ENCODE data around the gene PERM1.

DNA sequence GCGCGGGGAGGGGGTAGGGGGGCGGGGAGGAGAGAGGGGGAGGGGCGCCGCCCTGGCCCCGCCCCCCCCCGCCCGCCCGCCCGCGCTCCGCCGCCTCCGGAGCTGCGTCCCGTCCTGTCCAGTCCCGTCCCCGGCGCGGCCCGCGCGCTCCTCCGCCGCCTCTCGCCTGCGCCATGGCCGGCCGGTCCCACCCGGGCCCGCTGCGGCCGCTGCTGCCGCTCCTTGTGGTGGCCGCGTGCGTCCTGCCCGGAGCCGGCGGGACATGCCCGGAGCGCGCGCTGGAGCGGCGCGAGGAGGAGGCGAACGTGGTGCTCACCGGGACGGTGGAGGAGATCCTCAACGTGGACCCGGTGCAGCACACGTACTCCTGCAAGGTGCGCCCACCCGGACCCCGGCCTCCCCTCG lies 38.1 kb upstream of the PERM1 start, which contains the start of gene AGRN:
- TF ChIP-seq, protein P1, sequence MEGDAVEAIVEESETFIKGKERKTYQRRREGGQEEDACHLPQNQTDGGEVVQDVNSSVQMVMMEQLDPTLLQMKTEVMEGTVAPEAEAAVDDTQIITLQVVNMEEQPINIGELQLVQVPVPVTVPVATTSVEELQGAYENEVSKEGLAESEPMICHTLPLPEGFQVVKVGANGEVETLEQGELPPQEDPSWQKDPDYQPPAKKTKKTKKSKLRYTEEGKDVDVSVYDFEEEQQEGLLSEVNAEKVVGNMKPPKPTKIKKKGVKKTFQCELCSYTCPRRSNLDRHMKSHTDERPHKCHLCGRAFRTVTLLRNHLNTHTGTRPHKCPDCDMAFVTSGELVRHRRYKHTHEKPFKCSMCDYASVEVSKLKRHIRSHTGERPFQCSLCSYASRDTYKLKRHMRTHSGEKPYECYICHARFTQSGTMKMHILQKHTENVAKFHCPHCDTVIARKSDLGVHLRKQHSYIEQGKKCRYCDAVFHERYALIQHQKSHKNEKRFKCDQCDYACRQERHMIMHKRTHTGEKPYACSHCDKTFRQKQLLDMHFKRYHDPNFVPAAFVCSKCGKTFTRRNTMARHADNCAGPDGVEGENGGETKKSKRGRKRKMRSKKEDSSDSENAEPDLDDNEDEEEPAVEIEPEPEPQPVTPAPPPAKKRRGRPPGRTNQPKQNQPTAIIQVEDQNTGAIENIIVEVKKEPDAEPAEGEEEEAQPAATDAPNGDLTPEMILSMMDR (IDR thresholded peaks at IDR 0.05; ENCODE audit: low read depth, low read length, missing input control): no peak
- TF ChIP-seq, protein P2, sequence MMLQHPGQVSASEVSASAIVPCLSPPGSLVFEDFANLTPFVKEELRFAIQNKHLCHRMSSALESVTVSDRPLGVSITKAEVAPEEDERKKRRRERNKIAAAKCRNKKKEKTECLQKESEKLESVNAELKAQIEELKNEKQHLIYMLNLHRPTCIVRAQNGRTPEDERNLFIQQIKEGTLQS (IDR thresholded peaks at IDR 0.05): no peak
- TF ChIP-seq TAF1 (conservative IDR thresholded peaks at IDR 0.05) (no peak), RAD21 (IDR thresholded peaks at IDR 0.05) (no peak), JUND (IDR thresholded peaks at IDR 0.05) (no peak), SP1 (IDR thresholded peaks at IDR 0.05) (no peak)
- TF ChIP-seq, protein P3, sequence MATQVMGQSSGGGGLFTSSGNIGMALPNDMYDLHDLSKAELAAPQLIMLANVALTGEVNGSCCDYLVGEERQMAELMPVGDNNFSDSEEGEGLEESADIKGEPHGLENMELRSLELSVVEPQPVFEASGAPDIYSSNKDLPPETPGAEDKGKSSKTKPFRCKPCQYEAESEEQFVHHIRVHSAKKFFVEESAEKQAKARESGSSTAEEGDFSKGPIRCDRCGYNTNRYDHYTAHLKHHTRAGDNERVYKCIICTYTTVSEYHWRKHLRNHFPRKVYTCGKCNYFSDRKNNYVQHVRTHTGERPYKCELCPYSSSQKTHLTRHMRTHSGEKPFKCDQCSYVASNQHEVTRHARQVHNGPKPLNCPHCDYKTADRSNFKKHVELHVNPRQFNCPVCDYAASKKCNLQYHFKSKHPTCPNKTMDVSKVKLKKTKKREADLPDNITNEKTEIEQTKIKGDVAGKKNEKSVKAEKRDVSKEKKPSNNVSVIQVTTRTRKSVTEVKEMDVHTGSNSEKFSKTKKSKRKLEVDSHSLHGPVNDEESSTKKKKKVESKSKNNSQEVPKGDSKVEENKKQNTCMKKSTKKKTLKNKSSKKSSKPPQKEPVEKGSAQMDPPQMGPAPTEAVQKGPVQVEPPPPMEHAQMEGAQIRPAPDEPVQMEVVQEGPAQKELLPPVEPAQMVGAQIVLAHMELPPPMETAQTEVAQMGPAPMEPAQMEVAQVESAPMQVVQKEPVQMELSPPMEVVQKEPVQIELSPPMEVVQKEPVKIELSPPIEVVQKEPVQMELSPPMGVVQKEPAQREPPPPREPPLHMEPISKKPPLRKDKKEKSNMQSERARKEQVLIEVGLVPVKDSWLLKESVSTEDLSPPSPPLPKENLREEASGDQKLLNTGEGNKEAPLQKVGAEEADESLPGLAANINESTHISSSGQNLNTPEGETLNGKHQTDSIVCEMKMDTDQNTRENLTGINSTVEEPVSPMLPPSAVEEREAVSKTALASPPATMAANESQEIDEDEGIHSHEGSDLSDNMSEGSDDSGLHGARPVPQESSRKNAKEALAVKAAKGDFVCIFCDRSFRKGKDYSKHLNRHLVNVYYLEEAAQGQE (IDR thresholded peaks at IDR 0.05): no peak
- TF ChIP-seq, protein P4, sequence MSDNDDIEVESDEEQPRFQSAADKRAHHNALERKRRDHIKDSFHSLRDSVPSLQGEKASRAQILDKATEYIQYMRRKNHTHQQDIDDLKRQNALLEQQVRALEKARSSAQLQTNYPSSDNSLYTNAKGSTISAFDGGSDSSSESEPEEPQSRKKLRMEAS (IDR thresholded peaks at IDR 0.05): no peak
- TF ChIP-seq, protein P5, sequence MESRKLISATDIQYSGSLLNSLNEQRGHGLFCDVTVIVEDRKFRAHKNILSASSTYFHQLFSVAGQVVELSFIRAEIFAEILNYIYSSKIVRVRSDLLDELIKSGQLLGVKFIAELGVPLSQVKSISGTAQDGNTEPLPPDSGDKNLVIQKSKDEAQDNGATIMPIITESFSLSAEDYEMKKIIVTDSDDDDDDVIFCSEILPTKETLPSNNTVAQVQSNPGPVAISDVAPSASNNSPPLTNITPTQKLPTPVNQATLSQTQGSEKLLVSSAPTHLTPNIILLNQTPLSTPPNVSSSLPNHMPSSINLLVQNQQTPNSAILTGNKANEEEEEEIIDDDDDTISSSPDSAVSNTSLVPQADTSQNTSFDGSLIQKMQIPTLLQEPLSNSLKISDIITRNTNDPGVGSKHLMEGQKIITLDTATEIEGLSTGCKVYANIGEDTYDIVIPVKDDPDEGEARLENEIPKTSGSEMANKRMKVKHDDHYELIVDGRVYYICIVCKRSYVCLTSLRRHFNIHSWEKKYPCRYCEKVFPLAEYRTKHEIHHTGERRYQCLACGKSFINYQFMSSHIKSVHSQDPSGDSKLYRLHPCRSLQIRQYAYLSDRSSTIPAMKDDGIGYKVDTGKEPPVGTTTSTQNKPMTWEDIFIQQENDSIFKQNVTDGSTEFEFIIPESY (IDR thresholded peaks at IDR 0.05): no peak

Data from liver (tissue), 3 donors.